ENCODE results near the gene CACFD1. TPM values are rescaled to one million over a fixed set of nuclear protein-coding genes. Genes with fewer than 3 reads are reported as not detected.
"Not testable (repeated sequence)": the region's sequence is repeated elsewhere in the genome, so short reads cannot be mapped to it uniquely, and the experiment has no call there.

Gene CACFD1
- total and polyA plus RNA-seq, 4 donors, result 11.0 to 53.7 (median 34.6) TPM

- DNase-seq (ENCODE audit: low read depth in 4 of 6, low spot score in 6 of 6), result no peak
- Histone ChIP-seq H3K4me1 (ENCODE audit: control insufficient read depth, insufficient read depth, low read length) (no peaks in the 10 kb centered on the region), H3K36me3 (ENCODE audit: control insufficient read depth, insufficient read depth, low read length) (peaks cover 40% of the 10 kb centered on the region), H3K27me3 (ENCODE audit: control insufficient read depth, insufficient read depth, low read length) (no peaks in the 10 kb centered on the region), H3K9me3 (ENCODE audit: control insufficient read depth, insufficient read depth, low read length) (no peaks in the 10 kb centered on the region), H3K27ac (ENCODE audit: low read depth, low read length) (no peak overlapping the region), H3K4me3 (ENCODE audit: low read depth, low read length) (no peak overlapping the region)
- WGBS (ENCODE audit: insufficient coverage), result 89% methylated on average over 20 of the region's 20 CpGs
Observed at GRCh38 chr9:133437753-133438531, 21.8 kb upstream of the CACFD1 start.

DNA sequence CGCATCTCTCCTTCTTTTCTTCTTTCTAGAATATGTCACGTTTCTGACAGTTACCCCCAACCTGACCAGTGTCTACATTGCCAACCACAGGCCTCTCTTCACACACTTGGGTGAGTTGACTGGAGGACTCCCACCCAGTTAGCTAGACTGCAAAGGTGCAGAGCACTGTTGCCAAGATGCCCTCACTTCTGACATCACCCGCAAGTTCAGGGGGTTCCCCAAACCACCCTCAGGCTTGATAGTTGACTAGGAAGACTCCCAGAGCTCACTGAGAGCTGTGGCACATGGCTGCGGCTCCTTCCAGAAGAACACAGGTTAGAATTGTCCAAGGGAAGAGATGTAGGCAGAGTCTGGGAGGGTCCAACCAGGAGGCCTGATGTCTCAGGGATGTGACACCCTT is 20.4 kb upstream of the CACFD1 start:
- Histone ChIP-seq H3K27me3 (ENCODE audit: control insufficient read depth, insufficient read depth, low read length) (no peaks in the 10 kb centered on the region), H3K4me3 (ENCODE audit: low read depth, low read length) (no peak overlapping the region), H3K4me1 (ENCODE audit: control insufficient read depth, insufficient read depth, low read length) (no peaks in the 10 kb centered on the region), H3K36me3 (ENCODE audit: control insufficient read depth, insufficient read depth, low read length) (peaks cover 41% of the 10 kb centered on the region), H3K9me3 (ENCODE audit: control insufficient read depth, insufficient read depth, low read length) (no peaks in the 10 kb centered on the region), H3K27ac (ENCODE audit: low read depth, low read length) (no peak overlapping the region)
- DNase-seq (ENCODE audit: low read depth in 4 of 6, low spot score in 6 of 6), result no peak
- WGBS (ENCODE audit: insufficient coverage), result 100% methylated on average over 2 of the region's 4 CpGs

GRCh38 chr9:133440874-133441273 is 18.9 kb upstream of the CACFD1 start:
- no peak for DNase-seq (ENCODE audit: low read depth in 4 of 6, low spot score in 6 of 6)
- Histone ChIP-seq H3K4me1 (ENCODE audit: control insufficient read depth, insufficient read depth, low read length) (no peaks in the 10 kb centered on the region), H3K36me3 (ENCODE audit: control insufficient read depth, insufficient read depth, low read length) (peaks cover 48% of the 10 kb centered on the region), H3K27ac (ENCODE audit: low read depth, low read length) (no peak overlapping the region), H3K9me3 (ENCODE audit: control insufficient read depth, insufficient read depth, low read length) (no peaks in the 10 kb centered on the region), H3K27me3 (ENCODE audit: control insufficient read depth, insufficient read depth, low read length) (no peaks in the 10 kb centered on the region), H3K4me3 (ENCODE audit: low read depth, low read length) (no peak overlapping the region)
- 95% methylated on average over 8 of the region's 12 CpGs for WGBS (ENCODE audit: insufficient coverage)

DNA sequence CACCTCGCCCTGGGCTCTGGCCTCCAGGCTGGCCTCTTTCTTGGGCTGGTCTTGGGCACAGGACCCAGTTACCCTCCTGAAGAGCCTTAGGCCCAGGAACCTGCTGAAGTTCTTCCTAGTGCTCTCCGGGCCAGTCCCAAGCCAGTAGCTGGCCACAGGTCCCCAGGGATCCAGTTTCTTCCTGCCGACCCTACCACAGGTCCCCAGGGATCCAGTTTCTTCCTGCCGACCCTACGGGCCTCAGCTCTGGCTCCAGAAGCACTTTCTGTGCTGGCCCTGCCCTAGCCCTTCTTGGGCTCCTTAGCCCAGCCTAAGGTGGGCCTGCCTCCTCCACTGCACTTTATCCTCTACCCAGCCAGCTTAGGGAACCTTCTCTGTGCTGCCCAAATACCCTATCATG is 18.2 kb upstream of the CACFD1 start:
- WGBS (ENCODE audit: insufficient coverage), result 82% methylated on average over 5 of the region's 5 CpGs
- Histone ChIP-seq H3K36me3 (ENCODE audit: control insufficient read depth, insufficient read depth, low read length) (peaks cover 48% of the 10 kb centered on the region), H3K4me3 (ENCODE audit: low read depth, low read length) (no peak overlapping the region), H3K9me3 (ENCODE audit: control insufficient read depth, insufficient read depth, low read length) (no peaks in the 10 kb centered on the region), H3K4me1 (ENCODE audit: control insufficient read depth, insufficient read depth, low read length) (no peaks in the 10 kb centered on the region), H3K27ac (ENCODE audit: low read depth, low read length) (no peak overlapping the region), H3K27me3 (ENCODE audit: control insufficient read depth, insufficient read depth, low read length) (no peaks in the 10 kb centered on the region)
- DNase-seq (ENCODE audit: low read depth in 4 of 6, low spot score in 6 of 6), result no peak

GRCh38 chr9:133443248-133443647 is 16.5 kb upstream of the CACFD1 start:
- peaks cover 42% of the 10 kb centered on the region for H3K36me3 ChIP-seq (ENCODE audit: control insufficient read depth, insufficient read depth, low read length)
- 90% methylated on average over 12 of the region's 15 CpGs for WGBS (ENCODE audit: insufficient coverage)
- H3K27ac ChIP-seq (ENCODE audit: low read depth, low read length), result no peak overlapping the region
- no peak overlapping the region for H3K4me3 ChIP-seq (ENCODE audit: low read depth, low read length)
- H3K4me1 ChIP-seq (ENCODE audit: control insufficient read depth, insufficient read depth, low read length), result no peaks in the 10 kb centered on the region
- DNase-seq (ENCODE audit: low read depth in 4 of 6, low spot score in 6 of 6), result no peak
- H3K27me3 ChIP-seq (ENCODE audit: control insufficient read depth, insufficient read depth, low read length), result no peaks in the 10 kb centered on the region
- no peaks in the 10 kb centered on the region for H3K9me3 ChIP-seq (ENCODE audit: control insufficient read depth, insufficient read depth, low read length)

- Histone ChIP-seq H3K9me3 (ENCODE audit: control insufficient read depth, insufficient read depth, low read length) (no peaks in the 10 kb centered on the region), H3K27ac (ENCODE audit: low read depth, low read length) (no peak overlapping the region), H3K4me1 (ENCODE audit: control insufficient read depth, insufficient read depth, low read length) (no peaks in the 10 kb centered on the region), H3K4me3 (ENCODE audit: low read depth, low read length) (no peak overlapping the region), H3K27me3 (ENCODE audit: control insufficient read depth, insufficient read depth, low read length) (no peaks in the 10 kb centered on the region), H3K36me3 (ENCODE audit: control insufficient read depth, insufficient read depth, low read length) (peaks cover 44% of the 10 kb centered on the region)
- DNase-seq (ENCODE audit: low read depth in 4 of 6, low spot score in 6 of 6), result no peak
- 82% methylated on average over 6 of the region's 8 CpGs for WGBS (ENCODE audit: insufficient coverage)
Observed at GRCh38 chr9:133443982-133444381, 15.8 kb upstream of the CACFD1 start.

DNA sequence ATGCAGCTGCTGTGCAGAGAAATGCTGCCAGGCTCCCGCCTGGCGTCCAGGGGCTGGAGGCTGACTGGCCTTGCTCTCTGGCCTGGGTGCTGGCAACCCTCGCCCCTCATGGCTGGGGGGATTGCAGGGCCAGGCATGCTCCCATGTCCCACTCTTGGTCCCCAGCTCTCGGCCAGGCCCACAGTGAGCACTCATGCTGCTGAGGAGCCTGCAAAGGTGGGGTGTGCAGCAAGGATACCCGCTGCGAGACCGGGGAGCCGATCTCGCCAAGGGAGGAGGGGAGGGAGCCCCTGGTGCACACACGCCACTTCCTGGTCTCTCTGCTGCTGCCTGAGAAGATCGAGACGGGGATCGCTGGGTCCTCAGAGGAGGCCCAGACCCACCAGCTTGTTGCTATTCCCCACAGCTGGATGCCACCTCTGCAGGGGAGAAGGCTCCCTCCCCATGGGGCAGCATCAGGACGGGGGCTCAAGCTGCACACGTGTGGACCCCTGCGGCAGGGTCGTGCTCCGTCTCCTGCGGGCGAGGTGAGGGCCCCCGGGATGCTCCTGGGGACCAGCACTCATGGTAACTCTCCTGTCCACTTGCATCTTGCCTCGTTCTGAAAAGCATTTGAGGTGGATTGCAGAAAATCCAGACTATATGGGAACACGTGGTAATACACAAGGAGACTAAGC is 14.3 kb upstream of the CACFD1 start:
- no peaks in the 10 kb centered on the region for H3K4me1 ChIP-seq (ENCODE audit: control insufficient read depth, insufficient read depth, low read length)
- 84% methylated on average over 23 of the region's 23 CpGs for WGBS (ENCODE audit: insufficient coverage)
- H3K4me3 ChIP-seq (ENCODE audit: low read depth, low read length), result no peak overlapping the region
- no peak for DNase-seq (ENCODE audit: low read depth in 4 of 6, low spot score in 6 of 6)
- no peaks in the 10 kb centered on the region for H3K27me3 ChIP-seq (ENCODE audit: control insufficient read depth, insufficient read depth, low read length)
- no peak overlapping the region for H3K27ac ChIP-seq (ENCODE audit: low read depth, low read length)
- no peaks in the 10 kb centered on the region for H3K9me3 ChIP-seq (ENCODE audit: control insufficient read depth, insufficient read depth, low read length)
- peaks cover 46% of the 10 kb centered on the region for H3K36me3 ChIP-seq (ENCODE audit: control insufficient read depth, insufficient read depth, low read length)

- no peak overlapping the region for H3K4me3 ChIP-seq (ENCODE audit: low read depth, low read length)
- 69% methylated on average over 12 of the region's 13 CpGs for WGBS (ENCODE audit: insufficient coverage)
- H3K4me1 ChIP-seq (ENCODE audit: control insufficient read depth, insufficient read depth, low read length), result peaks cover 2% of the 10 kb centered on the region
- no peaks in the 10 kb centered on the region for H3K9me3 ChIP-seq (ENCODE audit: control insufficient read depth, insufficient read depth, low read length)
- no peak overlapping the region for H3K27ac ChIP-seq (ENCODE audit: low read depth, low read length)
- H3K36me3 ChIP-seq (ENCODE audit: control insufficient read depth, insufficient read depth, low read length), result peaks cover 22% of the 10 kb centered on the region
- H3K27me3 ChIP-seq (ENCODE audit: control insufficient read depth, insufficient read depth, low read length), result no peaks in the 10 kb centered on the region
- DNase-seq (ENCODE audit: low read depth in 4 of 6, low spot score in 6 of 6), result no peak
Observed at GRCh38 chr9:133448487-133448972, 11.2 kb upstream of the CACFD1 start.

DNA sequence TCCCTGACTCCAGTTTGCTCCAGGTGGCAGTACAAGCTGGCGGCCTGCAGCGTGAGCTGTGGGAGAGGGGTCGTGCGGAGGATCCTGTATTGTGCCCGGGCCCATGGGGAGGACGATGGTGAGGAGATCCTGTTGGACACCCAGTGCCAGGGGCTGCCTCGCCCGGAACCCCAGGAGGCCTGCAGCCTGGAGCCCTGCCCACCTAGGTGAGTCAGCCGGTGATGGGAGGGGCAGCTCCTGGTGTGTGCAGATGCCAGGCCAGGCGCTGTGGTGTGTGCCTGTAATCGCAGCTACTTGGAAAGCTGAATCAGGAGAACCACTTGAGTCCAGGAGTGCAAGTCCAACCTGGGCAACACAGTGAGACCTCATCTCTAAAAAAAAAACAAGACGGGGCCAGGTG is 10.0 kb upstream of the CACFD1 start:
- Histone ChIP-seq H3K27me3 (ENCODE audit: control insufficient read depth, insufficient read depth, low read length) (no peaks in the 10 kb centered on the region), H3K9me3 (ENCODE audit: control insufficient read depth, insufficient read depth, low read length) (no peaks in the 10 kb centered on the region), H3K36me3 (ENCODE audit: control insufficient read depth, insufficient read depth, low read length) (peaks cover 28% of the 10 kb centered on the region), H3K27ac (ENCODE audit: low read depth, low read length) (no peak overlapping the region), H3K4me3 (ENCODE audit: low read depth, low read length) (no peak overlapping the region), H3K4me1 (ENCODE audit: control insufficient read depth, insufficient read depth, low read length) (peaks cover 4% of the 10 kb centered on the region)
- no peak for DNase-seq (ENCODE audit: low read depth in 4 of 6, low spot score in 6 of 6)
- WGBS (ENCODE audit: insufficient coverage), result 97% methylated on average over 12 of the region's 12 CpGs

- WGBS (ENCODE audit: insufficient coverage), result 88% methylated on average over 4 of the region's 5 CpGs
- not testable (repeated sequence) for H3K27ac ChIP-seq (ENCODE audit: low read depth, low read length); H3K4me3 ChIP-seq (ENCODE audit: low read depth, low read length); H3K4me1 ChIP-seq (ENCODE audit: control insufficient read depth, insufficient read depth, low read length); DNase-seq (ENCODE audit: low read depth in 4 of 6, low spot score in 6 of 6); H3K27me3 ChIP-seq (ENCODE audit: control insufficient read depth, insufficient read depth, low read length); H3K9me3 ChIP-seq (ENCODE audit: control insufficient read depth, insufficient read depth, low read length)
- peaks cover 40% of the 10 kb centered on the region for H3K36me3 ChIP-seq (ENCODE audit: control insufficient read depth, insufficient read depth, low read length)
Observed at GRCh38 chr9:133451865-133452264, 7.9 kb upstream of the CACFD1 start.
